Measurements from ENCODE around the gene MC1R. TPM values are rescaled to one million over a fixed set of nuclear protein-coding genes. Genes with fewer than 3 reads are reported as not detected.

Gene MC1R
- 3.8 and 10.6 TPM in 2 replicates for total RNA-seq (ENCODE audit: low replicate concordance)

DNA sequence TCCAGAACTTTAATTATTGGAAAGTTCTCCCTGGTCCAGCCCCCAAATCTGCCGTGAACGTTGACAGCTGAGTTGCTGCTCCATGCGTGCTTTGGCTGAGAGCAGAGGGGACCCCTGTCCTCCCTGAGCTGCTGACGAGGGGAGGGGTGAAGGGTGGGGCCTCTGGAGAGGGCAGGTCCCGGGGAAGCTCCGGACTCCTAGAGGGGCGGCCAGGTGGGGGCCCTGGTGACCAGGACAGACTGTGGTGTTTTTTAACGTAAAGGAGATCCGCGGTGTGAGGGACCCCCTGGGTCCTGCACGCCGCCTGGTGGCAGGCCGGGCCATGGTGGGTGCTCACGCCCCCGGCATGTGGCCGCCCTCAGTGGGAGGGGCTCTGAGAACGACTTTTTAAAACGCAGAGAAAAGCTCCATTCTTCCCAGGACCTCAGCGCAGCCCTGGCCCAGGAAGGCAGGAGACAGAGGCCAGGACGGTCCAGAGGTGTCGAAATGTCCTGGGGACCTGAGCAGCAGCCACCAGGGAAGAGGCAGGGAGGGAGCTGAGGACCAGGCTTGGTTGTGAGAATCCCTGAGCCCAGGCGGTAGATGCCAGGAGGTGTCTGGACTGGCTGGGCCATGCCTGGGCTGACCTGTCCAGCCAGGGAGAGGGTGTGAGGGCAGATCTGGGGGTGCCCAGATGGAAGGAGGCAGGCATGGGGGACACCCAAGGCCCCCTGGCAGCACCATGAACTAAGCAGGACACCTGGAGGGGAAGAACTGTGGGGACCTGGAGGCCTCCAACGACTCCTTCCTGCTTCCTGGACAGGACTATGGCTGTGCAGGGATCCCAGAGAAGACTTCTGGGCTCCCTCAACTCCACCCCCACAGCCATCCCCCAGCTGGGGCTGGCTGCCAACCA is at the start of gene MC1R:
Gene MC1R (plus strand): TSS at position 410 of the 895 bp plus-strand sequence. CDS start 397 bp downstream, at position 807.

GRCh38 chr16:89873109-89873971 is 45.3 kb upstream of the MC1R start, which contains the start of gene TCF25:
Gene TCF25 (plus strand): TSS chr16:89873592. CDS start chr16:89873668, 76 bp downstream.

DNA sequence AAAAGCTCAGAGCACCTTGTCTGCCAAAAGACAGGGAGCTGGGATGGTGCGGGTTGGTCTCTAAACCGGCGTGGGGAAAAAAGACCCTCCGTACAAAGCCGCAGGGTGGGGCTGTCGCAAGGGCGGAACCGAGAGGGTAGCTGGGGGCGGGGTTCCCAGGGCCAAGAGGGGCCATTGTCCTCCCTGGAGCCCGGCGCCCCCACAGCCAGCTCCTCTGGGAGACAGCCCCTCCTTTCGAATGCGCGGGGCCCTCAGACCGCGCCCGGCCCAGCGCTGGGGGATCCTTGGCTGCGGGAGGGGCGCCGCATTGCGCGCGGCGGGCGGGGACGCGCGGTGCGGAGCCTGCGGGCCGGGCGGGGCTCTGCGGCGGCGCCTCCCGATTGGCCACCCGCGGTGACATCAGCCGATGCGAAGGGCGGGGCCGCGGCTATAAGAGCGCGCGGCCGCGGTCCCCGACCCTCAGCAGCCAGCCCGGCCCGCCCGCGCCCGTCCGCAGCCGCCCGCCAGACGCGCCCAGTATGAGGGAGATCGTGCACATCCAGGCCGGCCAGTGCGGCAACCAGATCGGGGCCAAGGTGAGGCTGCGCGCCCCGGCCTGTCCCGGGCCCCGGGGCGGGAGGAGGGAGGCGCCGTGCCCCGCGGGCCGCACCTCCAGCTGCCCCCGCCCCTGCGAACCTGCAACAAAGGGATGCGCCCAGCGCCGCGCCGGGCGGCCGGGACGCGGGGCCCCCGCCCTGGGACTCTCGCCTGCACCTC is 4.4 kb downstream of the MC1R start, which contains the start of gene TUBB3:
Gene TUBB3 (plus strand): TSS at position 459 of the 756 bp plus-strand sequence. CDS start 60 bp downstream, at position 519.

Other genes with a start within 250 kb of the MC1R start
- 30.7 and 38.7 TPM in 2 replicates for gene CDK10, start 232.2 kb upstream of the MC1R start, total RNA-seq (ENCODE audit: low replicate concordance)
- 5.3 and 11.1 TPM in 2 replicates for gene SPATA2L, start 217.2 kb upstream of the MC1R start, total RNA-seq (ENCODE audit: low replicate concordance)
- gene VPS9D1, start 198.0 kb upstream of the MC1R start, total RNA-seq (ENCODE audit: low replicate concordance) = 5.6 and 7.3 TPM in 2 replicates
- 8.5 and 13.5 TPM in 2 replicates for gene ZNF276, start 197.3 kb upstream of the MC1R start, total RNA-seq (ENCODE audit: low replicate concordance)
- gene FANCA, start 102.2 kb upstream of the MC1R start, total RNA-seq (ENCODE audit: low replicate concordance) = 2.6 and 3.1 TPM in 2 replicates
- 0.30 and 2.7 TPM in 2 replicates for gene SPIRE2, start 90.4 kb upstream of the MC1R start, total RNA-seq (ENCODE audit: low replicate concordance)
- gene TCF25, start 45.3 kb upstream of the MC1R start, total RNA-seq (ENCODE audit: low replicate concordance) = 229 and 319 TPM in 2 replicates
- gene TUBB3, start 4.5 kb downstream of the MC1R start, total RNA-seq (ENCODE audit: low replicate concordance) = 294 and 447 TPM in 2 replicates
- 81.9 and 117 TPM in 2 replicates for gene DEF8, start 29.9 kb downstream of the MC1R start, total RNA-seq (ENCODE audit: low replicate concordance)
- gene DBNDD1, start 100.6 kb downstream of the MC1R start, total RNA-seq (ENCODE audit: low replicate concordance) = 0.12 and 2.6 TPM in 2 replicates
- not detected in 2 replicates for gene PRDM7, start 158.5 kb downstream of the MC1R start, total RNA-seq (ENCODE audit: low replicate concordance)

All from smooth muscle cell of the coronary artery (primary cell).